Liver (tissue), 9 donors: ENCODE results near the gene FASTK. TPM values are rescaled to one million over a fixed set of nuclear protein-coding genes. Genes with fewer than 3 reads are reported as not detected.

ENCODE experiments used
- DNase-seq: peaks from one replicate; pipeline ENCODE4 v3.0.0-alpha.2; 2017; ENCODE audit warnings: low spot score
- H3K27ac ChIP-seq, 2 donors: one replicate each; pipeline ENCODE4 v1.7.0; 2013; ENCODE audit warnings: inconsistent platforms in 2 of 2, low read length in 2 of 2, control low read depth in 1 of 2, low read depth in 1 of 2, mild to moderate bottlenecking in 1 of 2
- H3K27me3 ChIP-seq, 4 donors: one replicate each; pipeline versions ENCODE4 v1.6.1 to v1.7.0; 2013; ENCODE audit warnings: low read length in 3 of 4, inconsistent platforms in 1 of 4, mild to moderate bottlenecking in 1 of 4, moderate library complexity in 1 of 4; ENCODE audit not compliant: control insufficient read depth in 4 of 4, insufficient read depth in 4 of 4
- H3K36me3 ChIP-seq, 4 donors: one replicate each; pipeline versions ENCODE4 v1.6.1 to v1.7.0; 2013; ENCODE audit warnings: low read length in 3 of 4, mild to moderate bottlenecking in 3 of 4, low read depth in 1 of 4, moderate library complexity in 1 of 4; ENCODE audit not compliant: control insufficient read depth in 4 of 4, insufficient read depth in 3 of 4
- H3K4me1 ChIP-seq, 4 donors: one replicate each; pipeline versions ENCODE4 v1.6.1 to v1.7.0; 2013; ENCODE audit warnings: low read length in 3 of 4, mild to moderate bottlenecking in 3 of 4, moderate library complexity in 1 of 4; ENCODE audit not compliant: control insufficient read depth in 4 of 4, insufficient read depth in 4 of 4
- H3K4me3 ChIP-seq, 3 donors: one replicate each; pipeline versions ENCODE4 v1.6.1 to v1.7.0; 2013; ENCODE audit warnings: low read length in 3 of 3, control low read depth in 1 of 3, low read depth in 1 of 3, mild to moderate bottlenecking in 1 of 3
- H3K9ac ChIP-seq, 2 donors: one replicate each; pipeline ENCODE4 v1.7.0; 2013; ENCODE audit warnings: low read length in 2 of 2, mild to moderate bottlenecking in 2 of 2, moderate library complexity in 2 of 2, control low read depth in 1 of 2, low read depth in 1 of 2
- H3K9me3 ChIP-seq, 4 donors: one replicate each; pipeline versions ENCODE4 v1.6.1 to v1.7.0; 2013; ENCODE audit warnings: low read length in 3 of 4; ENCODE audit not compliant: control insufficient read depth in 4 of 4
- ATF3 ChIP-seq: IDR thresholded peaks from 2 replicates; pipeline ENCODE4 v1.6.1; 2016; ENCODE audit warnings: antibody characterized with exemption
- CTCF ChIP-seq: fragments of 150-350 bp; IDR thresholded peaks from 2 replicates; pipeline ENCODE4 v1.5.1; 2017; ENCODE audit warnings: improper control_type of control experiment, low read depth, low read length; ENCODE audit not compliant: missing input control
- EGR1 ChIP-seq, 2 donors: IDR thresholded peaks; 2 replicates each; pipeline ENCODE4 v1.6.1; 2016 to 2018; ENCODE audit warnings: antibody characterized with exemption in 2 of 2, low read depth in 2 of 2
- FOXA1 ChIP-seq: IDR thresholded peaks from 2 replicates; pipeline ENCODE4 v1.6.1; 2016; ENCODE audit warnings: antibody characterized with exemption
- GABPA ChIP-seq, 2 donors: IDR thresholded peaks in 1 of 2; conservative IDR thresholded peaks in 1 of 2; 2 replicates each; pipeline ENCODE4 v1.6.1; 2016; ENCODE audit warnings: antibody characterized with exemption in 2 of 2, mild to moderate bottlenecking in 1 of 2, moderate library complexity in 1 of 2
- HNF4A ChIP-seq, 2 donors: conservative IDR thresholded peaks; 2 replicates each; pipeline ENCODE4 v1.6.1; 2016; ENCODE audit warnings: antibody characterized with exemption in 2 of 2, mild to moderate bottlenecking in 2 of 2
- HNF4G ChIP-seq: IDR thresholded peaks from 2 replicates; pipeline ENCODE4 v1.6.1; 2016; ENCODE audit warnings: antibody characterized with exemption
- JUND ChIP-seq, 2 donors: IDR thresholded peaks; 2 replicates each; pipeline ENCODE4 v1.6.1; 2016; ENCODE audit warnings: antibody characterized with exemption in 2 of 2
- MAX ChIP-seq: IDR thresholded peaks from 2 replicates; pipeline ENCODE4 v1.6.1; 2016; ENCODE audit warnings: antibody characterized with exemption
- NR2F2 ChIP-seq: IDR thresholded peaks from 2 replicates; pipeline ENCODE4 v1.6.1; 2016; ENCODE audit warnings: antibody characterized with exemption
- RAD21 ChIP-seq, 2 donors: IDR thresholded peaks; 2 replicates each; pipeline ENCODE4 v1.6.1; 2016; ENCODE audit warnings: antibody characterized with exemption in 2 of 2, mild to moderate bottlenecking in 2 of 2
- REST ChIP-seq: IDR thresholded peaks from 2 replicates; pipeline ENCODE4 v1.6.1; 2016; ENCODE audit warnings: antibody characterized with exemption, mild to moderate bottlenecking
- RXRA ChIP-seq, 2 donors: IDR thresholded peaks; 2 replicates each; pipeline ENCODE4 v1.6.1; 2017 to 2018; ENCODE audit warnings: antibody characterized with exemption in 2 of 2, mild to moderate bottlenecking in 1 of 2
- SP1 ChIP-seq: IDR thresholded peaks from 2 replicates; pipeline ENCODE4 v1.6.1; 2018; ENCODE audit warnings: antibody characterized with exemption, mild to moderate bottlenecking
- TAF1 ChIP-seq: conservative IDR thresholded peaks from 2 replicates; pipeline ENCODE4 v1.6.1; 2016; ENCODE audit warnings: antibody characterized with exemption, mild to moderate bottlenecking
- YY1 ChIP-seq: IDR thresholded peaks from 2 replicates; pipeline ENCODE4 v1.6.1; 2016; ENCODE audit warnings: antibody characterized with exemption, mild to moderate bottlenecking
- ZBTB33 ChIP-seq: IDR thresholded peaks from 2 replicates; pipeline ENCODE4 v1.6.1; 2016; ENCODE audit warnings: antibody characterized with exemption
- WGBS: extraction: QIAGEN DNeasy Blood & Tissue Kit; methylation state at CpG from one replicate; pipeline ENCODE4 v1.1.7; 2013; 5-methylcytosine and 5-hydroxymethylcytosine counted together
- polyA plus RNA-seq, 2 donors: library from polyadenylated mRNA; stranded (reverse) in 1 of 2; unstranded in 1 of 2; fragments of 200-250 nt in 1 of 2; fragments of >200 nt in 1 of 2; fragmentation: Nextera tagmentation in 1 of 2; extraction: Ambion mirVana in 1 of 2; gene quantifications; one replicate each; pipeline versions ENCODE4 v1.2.1 to v1.2.3, GENCODE V29; 2013 to 2015
- total RNA-seq, 2 donors: library from RNA; depleted of rRNA; stranded (reverse); fragments of >200 nt; gene quantifications; one replicate each; pipeline ENCODE4 v1.2.3, GENCODE V29; 2014
- donor health status: healthy.
- donor health status: healthy.
- donor health status: healthy.
- donor health status: healthy.
- donor health status: healthy.

The FASTK gene
- total and polyA plus RNA-seq, 4 donors = 31.1 to 62.8 (median 43.7) TPM

GRCh38 chr7:151126491-151127137, 46.0 kb upstream of the FASTK start:
- Histone ChIP-seq H3K27me3 (no peaks in the 10 kb centered on the region), H3K9me3 (no peaks in the 10 kb centered on the region), H3K4me1 (no peaks in the 10 kb centered on the region), H3K4me3 (no peak overlapping the region), H3K36me3 (peaks cover 4 to 32% (median 17%) of the 10 kb centered on the region in 4 donors), H3K27ac (no peak overlapping the region), H3K9ac (no peak overlapping the region)
- no peak for DNase-seq
- no peak for TF ChIP-seq CTCF
- TF ChIP-seq GABPA (IDR thresholded peaks at IDR 0.05 in 1 of 2, conservative IDR thresholded peaks at IDR 0.05 in 1 of 2) = no peak
- no peak for TF ChIP-seq TAF1
- no peak for TF ChIP-seq MAX
- TF ChIP-seq NR2F2 = no peak
- no peak for TF ChIP-seq FOXA1
- TF ChIP-seq RAD21 (IDR thresholded peaks at IDR 0.05) = no peak
- no peak for TF ChIP-seq EGR1 (IDR thresholded peaks at IDR 0.05; ENCODE audit: low read depth in 2 of 2)
- no peak for TF ChIP-seq HNF4A (conservative IDR thresholded peaks at IDR 0.05)
- WGBS = 83% methylated on average over 19 of the region's 19 CpGs

- H3K9ac ChIP-seq = no peak overlapping the region
- WGBS = 73% methylated on average over 58 of the region's 58 CpGs
- no peaks in the 10 kb centered on the region for H3K4me1 ChIP-seq
- DNase-seq = no peak
- no peak overlapping the region for H3K27ac ChIP-seq
- TF ChIP-seq CTCF (no peak), YY1 (no peak), HNF4A (conservative IDR thresholded peaks at IDR 0.05) (no peak), ATF3 (no peak), FOXA1 (no peak), RXRA (IDR thresholded peaks at IDR 0.05) (no peak), SP1 (no peak), JUND (IDR thresholded peaks at IDR 0.05) (no peak), TAF1 (no peak), RAD21 (IDR thresholded peaks at IDR 0.05) (no peak), GABPA (IDR thresholded peaks at IDR 0.05 in 1 of 2, conservative IDR thresholded peaks at IDR 0.05 in 1 of 2) (no peak), HNF4G (no peak), NR2F2 (no peak), REST (no peak), EGR1 (IDR thresholded peaks at IDR 0.05; ENCODE audit: low read depth in 2 of 2) (no peak), ZBTB33 (no peak)
- no peaks in the 10 kb centered on the region for H3K27me3 ChIP-seq
- no peaks in the 10 kb centered on the region for H3K9me3 ChIP-seq
- H3K36me3 ChIP-seq = peaks cover 2 to 30% (median 17%) of the 10 kb centered on the region in 4 donors
- H3K4me3 ChIP-seq = no peak overlapping the region
Measured at GRCh38 chr7:151125846-151126481, 45.4 kb upstream of the FASTK start.
